ENCODE results near the gene FIG4. TPM values are rescaled to one million over a fixed set of nuclear protein-coding genes. Genes with fewer than 3 reads are reported as not detected.

The FIG4 gene
- total and polyA plus RNA-seq, 2 of the 13 experiments (the other 11 are each of a cell fraction or from before 2014, with no cell fraction given): 5.5 to 7.9 TPM

- no peak for ATAC-seq
- CTCF ChIA-PET (ENCODE audit: low intra/inter-chr PET ratio, low total read pairs): no interaction called here
- Histone ChIP-seq H4K20me1 (ENCODE audit: insufficient read depth, low read length) (no peaks in the 10 kb centered on the region), H3K36me3 (replicated peaks in 1 of 2; ENCODE audit: control insufficient read depth in 1 of 2, insufficient read depth in 2 of 2, low read length in 2 of 2) (no peaks in the 10 kb centered on the region), H3K4me1 (ENCODE audit: insufficient read depth, low read length) (no peaks in the 10 kb centered on the region), H3K27ac (ENCODE audit: extremely low read length, insufficient read depth, low read length) (no peak overlapping the region), H3K9ac (ENCODE audit: insufficient read depth, low read depth, low read length) (no peak overlapping the region), H3K27me3 (ENCODE audit: control insufficient read depth in 1 of 2, insufficient read depth in 2 of 2, low read length in 2 of 2) (no peaks in the 10 kb centered on the region), H2AFZ (ENCODE audit: low read length) (no peak overlapping the region), H3K79me2 (ENCODE audit: insufficient read depth, low read length) (no peaks in the 10 kb centered on the region), H3K9me3 (ENCODE audit: low read length) (no peaks in the 10 kb centered on the region), H3K4me2 (ENCODE audit: low read depth, low read length) (no peak overlapping the region), H3K4me3 (replicated peaks in 1 of 3; ENCODE audit: insufficient read depth in 1 of 3, low read depth in 2 of 3, low read length in 3 of 3) (no peak overlapping the region)
- POLR2A ChIA-PET: no interaction called here
- intact Hi-C loops (cut with micrococcal nuclease; ENCODE audit: unreplicated experiment) (no loop called here), in situ Hi-C loops (cut with HindIII; ENCODE audit: extremely low pct_ligation_motif_present, low pct_unique_long_range_greater_than_20kb) (no loop called here)
- WGBS (ENCODE audit: low lambda C conversion rate): 100% methylated on average over 2 of the region's 3 CpGs
- DNase-seq (ENCODE audit: low spot score): no peak
- no peak for FAIRE-seq
- TF ChIP-seq ZEB1 (IDR thresholded peaks at IDR 0.05; ENCODE audit: insufficient replicate concordance, low read depth) (no peak), IRF2 (CRISPR knock-in tag; IDR thresholded peaks at IDR 0.05) (no peak), KLF13 (CRISPR knock-in tag; IDR thresholded peaks at IDR 0.05) (no peak), FOXP4 (CRISPR knock-in tag; IDR thresholded peaks at IDR 0.05) (no peak), ZSCAN21 (CRISPR knock-in tag; IDR thresholded peaks at IDR 0.05; ENCODE audit: borderline replicate concordance) (no peak), ZBTB8A (CRISPR knock-in tag; IDR thresholded peaks at IDR 0.05; ENCODE audit: borderline replicate concordance, low read depth) (no peak), TFE3 (CRISPR knock-in tag; IDR thresholded peaks at IDR 0.05) (no peak), ZBTB42 (CRISPR knock-in tag; IDR thresholded peaks at IDR 0.05) (no peak), ATRX (CRISPR knock-in tag; IDR thresholded peaks at IDR 0.05; ENCODE audit: borderline replicate concordance) (no peak), MTA3 (CRISPR knock-in tag; IDR thresholded peaks at IDR 0.05) (no peak), XBP1 (CRISPR knock-in tag; IDR thresholded peaks at IDR 0.05) (no peak), PRPF4 (IDR thresholded peaks at IDR 0.05; ENCODE audit: low read depth, low read length, poor library complexity, severe bottlenecking) (no peak), ZFP91 (CRISPR knock-in tag; IDR thresholded peaks at IDR 0.05; ENCODE audit: borderline replicate concordance) (no peak), ZNF235 (CRISPR knock-in tag; IDR thresholded peaks at IDR 0.05; ENCODE audit: borderline replicate concordance) (no peak), THYN1 (CRISPR knock-in tag; IDR thresholded peaks at IDR 0.05; ENCODE audit: borderline replicate concordance, low read depth) (no peak)
- no TSS peak for BruUV-seq (replicated peaks)
These were observed 75.1 kb downstream of the FIG4 start for GRCh38 chr6:109766167-109766566.

Data from HepG2 (cell line).